ENCODE data around the gene GARS1. TPM values are rescaled to one million over a fixed set of nuclear protein-coding genes. Genes with fewer than 3 reads are reported as not detected.
A peak's percentile ranks its signal among the peaks of the same experiment; 100 is the strongest.

The GARS1 gene
- total and polyA plus RNA-seq, 9 donors = 35.0 to 253 (median 55.3) TPM

DNA sequence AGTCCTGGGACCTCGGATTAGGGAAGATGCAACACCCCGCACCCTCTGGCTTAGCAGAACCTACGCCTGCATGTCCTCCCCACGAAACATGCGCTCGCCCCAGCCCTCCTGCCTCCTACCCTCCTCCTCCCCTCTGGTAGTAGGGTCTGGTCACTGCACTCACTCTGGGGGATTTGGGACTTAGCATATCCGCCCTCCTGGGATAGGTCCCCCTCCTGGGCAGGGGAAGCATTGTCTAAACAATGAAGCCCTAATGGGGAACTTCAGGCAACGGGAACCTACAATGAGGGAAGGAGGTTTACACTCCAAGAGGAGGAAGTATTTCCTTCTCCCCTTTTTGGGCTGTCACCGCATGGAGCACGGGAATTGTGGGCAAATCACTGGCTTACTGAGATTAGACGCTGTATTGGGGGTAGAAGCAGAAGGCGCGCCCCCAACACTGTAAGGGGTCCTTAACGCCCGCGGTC is 86.7 kb downstream of the GARS1 start:
- no peaks in the 10 kb centered on the region for H3K9me3 ChIP-seq

DNA sequence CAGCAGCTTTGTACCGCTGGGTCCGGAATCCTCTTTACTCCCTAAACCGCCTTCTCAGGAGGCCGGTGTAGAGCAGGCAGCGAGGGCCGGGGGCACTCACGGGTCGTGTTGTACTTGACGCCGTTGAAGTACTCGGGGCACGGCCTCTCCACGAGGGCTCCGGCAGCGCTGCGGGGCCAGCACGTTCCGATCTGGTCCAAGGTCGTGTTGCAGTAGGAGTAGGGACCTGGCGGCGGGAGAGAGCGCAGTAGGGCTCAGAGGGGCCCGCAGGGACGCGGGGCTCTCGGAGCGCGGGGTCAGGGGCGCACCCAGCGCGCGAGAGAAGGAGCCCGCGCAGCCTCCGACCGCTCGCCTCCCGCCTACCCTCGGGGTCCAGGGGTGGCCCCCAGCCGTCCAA is 87.1 kb downstream of the GARS1 start:
- TF ChIP-seq, protein P1, sequence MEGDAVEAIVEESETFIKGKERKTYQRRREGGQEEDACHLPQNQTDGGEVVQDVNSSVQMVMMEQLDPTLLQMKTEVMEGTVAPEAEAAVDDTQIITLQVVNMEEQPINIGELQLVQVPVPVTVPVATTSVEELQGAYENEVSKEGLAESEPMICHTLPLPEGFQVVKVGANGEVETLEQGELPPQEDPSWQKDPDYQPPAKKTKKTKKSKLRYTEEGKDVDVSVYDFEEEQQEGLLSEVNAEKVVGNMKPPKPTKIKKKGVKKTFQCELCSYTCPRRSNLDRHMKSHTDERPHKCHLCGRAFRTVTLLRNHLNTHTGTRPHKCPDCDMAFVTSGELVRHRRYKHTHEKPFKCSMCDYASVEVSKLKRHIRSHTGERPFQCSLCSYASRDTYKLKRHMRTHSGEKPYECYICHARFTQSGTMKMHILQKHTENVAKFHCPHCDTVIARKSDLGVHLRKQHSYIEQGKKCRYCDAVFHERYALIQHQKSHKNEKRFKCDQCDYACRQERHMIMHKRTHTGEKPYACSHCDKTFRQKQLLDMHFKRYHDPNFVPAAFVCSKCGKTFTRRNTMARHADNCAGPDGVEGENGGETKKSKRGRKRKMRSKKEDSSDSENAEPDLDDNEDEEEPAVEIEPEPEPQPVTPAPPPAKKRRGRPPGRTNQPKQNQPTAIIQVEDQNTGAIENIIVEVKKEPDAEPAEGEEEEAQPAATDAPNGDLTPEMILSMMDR (IDR thresholded peaks at IDR 0.05) = no peak
- TF ChIP-seq POLR2A (IDR thresholded peaks at IDR 0.05) (no peak), EP300 (IDR thresholded peaks at IDR 0.05) (no peak)
- Histone ChIP-seq H3K27me3 (no peaks in the 10 kb centered on the region), H3K4me3 (peak overlapping the region; percentile 41), H3K27ac (no peak overlapping the region), H3K4me1 (ENCODE audit: insufficient read depth) (no peaks in the 10 kb centered on the region), H3K36me3 (no peaks in the 10 kb centered on the region), H3K9me3 (no peaks in the 10 kb centered on the region)
- WGBS, 3 donors = 0% methylated on average over 24 to 40 of the region's 40 CpGs
- intact Hi-C loops (cut with DNase I) = no loop called here
- DNase-seq = peak in 3 of 5 donors; percentile 23 to 67 (median 31)

More for the DNA sequence above, 86.7 kb downstream of the GARS1 start:
- TF ChIP-seq EP300 (IDR thresholded peaks at IDR 0.05) (no peak), POLR2A (IDR thresholded peaks at IDR 0.05) (no peak)
- TF ChIP-seq, protein P1 (IDR thresholded peaks at IDR 0.05) = no peak
- intact Hi-C loops (cut with DNase I) = no loop called here
- no peak overlapping the region for H3K27ac ChIP-seq
- no peaks in the 10 kb centered on the region for H3K27me3 ChIP-seq
- 11 to 16% (median 14%) methylated on average over 16 of the region's 16 CpGs for WGBS, 3 donors
- no peaks in the 10 kb centered on the region for H3K36me3 ChIP-seq
- no peaks in the 10 kb centered on the region for H3K4me1 ChIP-seq (ENCODE audit: insufficient read depth)
- H3K4me3 ChIP-seq = no peak overlapping the region
- no peak for DNase-seq

DNA sequence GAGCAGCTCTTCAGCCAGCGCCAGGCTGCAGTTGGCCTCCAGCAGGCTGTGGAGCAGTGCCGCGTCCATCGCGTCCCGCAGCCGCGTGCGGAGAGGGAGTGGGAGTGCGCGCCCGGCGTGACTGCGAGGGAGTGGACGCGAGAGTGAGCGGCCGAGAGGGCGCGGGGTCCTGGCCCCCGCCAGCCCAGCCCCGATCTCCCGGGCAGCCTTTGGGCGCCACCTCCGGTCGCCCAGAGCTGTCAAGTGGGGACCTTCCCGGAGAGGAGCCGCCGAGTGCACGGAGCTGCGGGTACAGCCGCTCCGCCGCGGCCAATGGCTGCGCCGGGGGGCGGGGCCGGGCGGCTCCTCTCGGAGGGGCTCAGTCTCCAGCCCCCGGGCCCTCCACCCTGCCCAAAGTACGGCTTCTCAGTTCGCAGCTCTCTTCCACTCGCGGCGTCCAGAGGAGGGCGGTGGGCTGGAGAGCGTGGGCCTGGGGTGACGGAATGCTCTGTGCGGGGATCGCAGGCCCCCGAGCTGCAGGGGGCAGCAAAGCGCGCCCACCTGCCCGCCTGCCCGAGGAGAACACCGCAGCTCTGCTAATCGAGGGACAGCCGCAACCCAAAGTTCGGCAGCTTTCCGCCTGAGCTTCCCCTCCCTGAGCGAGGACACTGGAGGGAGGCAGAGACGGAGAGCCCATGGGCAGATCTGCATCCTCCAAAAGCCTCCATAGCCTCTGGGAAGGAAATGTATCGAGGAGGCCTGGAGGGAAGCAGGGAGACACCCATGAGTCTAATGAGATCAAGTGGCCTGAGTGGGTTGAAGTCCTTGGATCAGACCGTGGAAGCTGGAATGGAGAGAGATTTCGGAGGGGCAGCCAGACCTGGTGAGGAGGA is 87.8 kb downstream of the GARS1 start, which contains the start of gene CRHR2:
CRHR2 (minus strand) TSS at position 245 of the 872 bp plus-strand sequence; CDS start at position 69, 176 bp downstream.
- peak in 4 of 5 donors; percentile 22 to 55 (median 34) for DNase-seq
- Histone ChIP-seq H3K27ac (no peak within 1 kb of the TSS), H3K27me3 (no peaks in the 10 kb centered on the region), H3K9me3 (no peaks in the 10 kb centered on the region), H3K36me3 (no peaks in the 10 kb centered on the region), H3K4me1 (ENCODE audit: insufficient read depth) (no peaks in the 10 kb centered on the region), H3K4me3 (peak within 1 kb of the TSS; percentile 41)
- 3 to 5% (median 3%) methylated on average over 50 to 67 of the region's 67 CpGs for WGBS, 3 donors
- no peak for TF ChIP-seq EP300 (IDR thresholded peaks at IDR 0.05)
- no peak for TF ChIP-seq POLR2A (IDR thresholded peaks at IDR 0.05)
- TF ChIP-seq, protein P1 (IDR thresholded peaks at IDR 0.05) = peak in 1 of 3 donors; percentile 44
- intact Hi-C loops (cut with DNase I) = no loop called here

DNA sequence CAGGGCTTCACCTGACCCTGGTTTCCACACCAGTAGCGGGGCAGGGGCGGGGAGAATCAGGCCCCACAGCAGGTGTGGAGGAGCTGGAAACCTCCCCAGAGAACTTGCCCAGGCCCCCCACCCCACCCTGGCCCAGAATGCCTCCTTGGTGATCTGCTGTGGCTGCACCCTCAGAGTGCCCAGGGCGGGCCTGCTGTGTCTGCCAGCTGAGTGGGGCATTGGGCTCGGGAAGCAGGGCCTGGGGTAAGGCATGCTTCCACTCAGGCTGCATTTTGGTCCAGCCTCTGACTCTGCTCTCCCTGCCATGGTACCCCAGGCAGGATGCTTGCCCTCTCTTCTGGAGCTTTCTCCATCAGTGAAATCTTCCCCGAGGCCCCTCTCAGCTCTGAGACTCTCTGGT is 88.6 kb downstream of the GARS1 start:
- WGBS, 3 donors = 86 to 93% (median 88%) methylated on average over 5 of the region's 5 CpGs
- no peak overlapping the region for H3K4me3 ChIP-seq
- H3K27me3 ChIP-seq = no peaks in the 10 kb centered on the region
- no peaks in the 10 kb centered on the region for H3K36me3 ChIP-seq
- H3K9me3 ChIP-seq = no peaks in the 10 kb centered on the region
- no peaks in the 10 kb centered on the region for H3K4me1 ChIP-seq (ENCODE audit: insufficient read depth)
- TF ChIP-seq POLR2A (IDR thresholded peaks at IDR 0.05) (no peak), EP300 (IDR thresholded peaks at IDR 0.05) (no peak)
- TF ChIP-seq, protein P1 (IDR thresholded peaks at IDR 0.05) = no peak
- no peak overlapping the region for H3K27ac ChIP-seq
- intact Hi-C loops (cut with DNase I) = no loop called here
- DNase-seq = no peak

Other genes with a start within 250 kb of the GARS1 start
- 10 to 100 TPM; 17.4 to 33.5 (median 20.6) TPM for gene NOD1, start 116.1 kb upstream of the GARS1 start, total RNA-seq
- gene NOD1, start 116.1 kb upstream of the GARS1 start, polyA plus RNA-seq = 10 to 100 TPM; 15.2 to 20.0 TPM
- gene GGCT, start 90.0 kb upstream of the GARS1 start, total RNA-seq = 10 to 100 TPM; 17.9 to 31.8 (median 22.0) TPM
- 10 to 100 TPM; 32.3 to 36.1 TPM for gene GGCT, start 90.0 kb upstream of the GARS1 start, polyA plus RNA-seq
- gene CRHR2, start 87.6 kb downstream of the GARS1 start, total RNA-seq = 1 to 10 TPM in 1 of 7 donors, under 1 TPM in 3, not detected in 3; 0.10 to 1.1 (median 0.87) TPM
- gene CRHR2, start 87.6 kb downstream of the GARS1 start, polyA plus RNA-seq = under 1 TPM in 1 of 2 donors, not detected in 1; 0.08 TPM
- 100 to 1,000 TPM in 1 of 7 donors, 10 to 100 TPM in 4, 1 to 10 TPM in 1, under 1 TPM in 1; 0.99 to 153 (median 41.8) TPM for gene INMT, start 157.3 kb downstream of the GARS1 start, total RNA-seq
- gene INMT, start 157.3 kb downstream of the GARS1 start, polyA plus RNA-seq = 10 to 100 TPM; 11.9 to 37.3 TPM
- 10 to 100 TPM in 5 of 7 donors, 1 to 10 TPM in 2; 7.9 to 30.3 (median 22.9) TPM for gene MINDY4, start 176.5 kb downstream of the GARS1 start, total RNA-seq
- 1 to 10 TPM; 6.9 to 8.4 TPM for gene MINDY4, start 176.5 kb downstream of the GARS1 start, polyA plus RNA-seq

Measured in ovary (tissue), 9 donors.